Measurements from ENCODE around the gene PHF2. TPM values are rescaled to one million over a fixed set of nuclear protein-coding genes. Genes with fewer than 3 reads are reported as not detected.
A peak's percentile ranks its signal among the peaks of the same experiment; 100 is the strongest.

Gene PHF2
- polyA plus RNA-seq, 3 donors, result 0.40 to 16.0 (median 0.97) TPM

DNA sequence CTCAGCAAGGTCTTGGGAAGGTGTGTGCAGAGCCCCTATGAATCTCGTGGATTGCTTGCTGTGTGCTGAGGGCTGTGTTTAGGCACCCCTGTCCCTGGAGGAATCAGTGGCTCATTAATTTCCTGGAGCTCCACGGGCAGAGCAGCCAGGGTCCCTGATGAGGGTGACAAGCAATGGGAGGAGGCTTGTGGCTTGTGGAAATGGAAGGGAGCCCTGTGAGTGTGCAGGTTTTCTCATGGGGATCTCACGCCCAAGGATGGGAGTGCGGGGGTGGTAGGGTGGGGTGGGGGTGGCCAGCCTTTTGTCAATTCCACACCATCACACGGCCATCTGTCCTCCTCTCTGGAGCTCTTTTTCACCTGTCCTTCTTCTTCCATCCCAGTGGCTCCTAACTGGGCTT, 25.3 kb downstream of the PHF2 start:
- Histone ChIP-seq H3K4me2 (replicated peaks; ENCODE audit: extremely low read depth, low read length, poor library complexity, severe bottlenecking) (no peak overlapping the region), H3K79me2 (ENCODE audit: insufficient read depth, low read length) (peaks cover 84% of the 10 kb centered on the region), H3K4me3 (replicated peaks in 1 of 3; ENCODE audit: low read depth in 2 of 3, low read length in 3 of 3) (no peak overlapping the region), H3K27ac (ENCODE audit: low read depth in 1 of 2, low read length in 2 of 2) (no peak overlapping the region), H3K36me3 (replicated peaks in 1 of 2; ENCODE audit: control insufficient read depth in 1 of 2, insufficient read depth in 2 of 2, low read length in 2 of 2) (no peaks in the 10 kb centered on the region), H3K4me1 (ENCODE audit: control insufficient read depth in 1 of 2, insufficient read depth in 2 of 2, low read length in 2 of 2) (peaks cover 8 to 10% of the 10 kb centered on the region in 2 donors), H2AFZ (ENCODE audit: insufficient read depth, low read depth, low read length, poor library complexity, severe bottlenecking) (no peak overlapping the region), H3K27me3 (ENCODE audit: control insufficient read depth in 2 of 2, insufficient read depth in 2 of 2, low read length in 2 of 2) (no peaks in the 10 kb centered on the region), H4K20me1 (ENCODE audit: insufficient read depth, low read length) (peaks cover 95% of the 10 kb centered on the region), H3K9me3 (replicated peaks in 1 of 2; ENCODE audit: control insufficient read depth in 1 of 2, insufficient read depth in 1 of 2, low read length in 2 of 2) (peaks cover 0 to 10% of the 10 kb centered on the region in 2 donors), H3K9ac (ENCODE audit: insufficient read depth, low read length, poor library complexity, severe bottlenecking) (no peak overlapping the region)
- Mint-ChIP-seq H3K27ac (peak overlapping the region in 1 of 7 donors; percentile 9), H3K27me3 (ENCODE audit: low read depth in 3 of 3) (no peaks in the 10 kb centered on the region), H3K9me3 (peaks cover 2 to 10% (median 5%) of the 10 kb centered on the region in 7 donors), H3K36me3 (peaks cover 9 to 22% of the 10 kb centered on the region in 2 donors), H3K4me1 (peaks cover 28% of the 10 kb centered on the region), H3K4me3 (no peak overlapping the region)
- intact Hi-C loops (cut with micrococcal nuclease), result no loop called here
- DNase-seq, result no peak
- TF ChIP-seq CTCF (IDR thresholded peaks at IDR 0.05), result no peak
- WGBS (ENCODE audit: insufficient coverage), result 89% methylated on average over 2 of the region's 5 CpGs

- DNase-seq, result no peak
- Mint-ChIP-seq H3K4me1 (peaks cover 25% of the 10 kb centered on the region), H3K27ac (no peak overlapping the region), H3K27me3 (ENCODE audit: low read depth in 3 of 3) (no peaks in the 10 kb centered on the region), H3K36me3 (peaks cover 9 to 23% of the 10 kb centered on the region in 2 donors), H3K4me3 (no peak overlapping the region), H3K9me3 (peaks cover 5 to 20% (median 9%) of the 10 kb centered on the region in 7 donors)
- no peak for TF ChIP-seq CTCF (IDR thresholded peaks at IDR 0.05)
- Histone ChIP-seq H3K36me3 (replicated peaks in 1 of 2; ENCODE audit: control insufficient read depth in 1 of 2, insufficient read depth in 2 of 2, low read length in 2 of 2) (no peaks in the 10 kb centered on the region), H3K9ac (ENCODE audit: insufficient read depth, low read length, poor library complexity, severe bottlenecking) (no peak overlapping the region), H3K4me1 (ENCODE audit: control insufficient read depth in 1 of 2, insufficient read depth in 2 of 2, low read length in 2 of 2) (peaks cover 8 to 10% of the 10 kb centered on the region in 2 donors), H3K4me3 (replicated peaks in 1 of 3; ENCODE audit: low read depth in 2 of 3, low read length in 3 of 3) (no peak overlapping the region), H3K9me3 (replicated peaks in 1 of 2; ENCODE audit: control insufficient read depth in 1 of 2, insufficient read depth in 1 of 2, low read length in 2 of 2) (peaks cover 0 to 15% of the 10 kb centered on the region in 2 donors), H3K4me2 (replicated peaks; ENCODE audit: extremely low read depth, low read length, poor library complexity, severe bottlenecking) (no peak overlapping the region), H3K27me3 (ENCODE audit: control insufficient read depth in 2 of 2, insufficient read depth in 2 of 2, low read length in 2 of 2) (no peaks in the 10 kb centered on the region), H2AFZ (ENCODE audit: insufficient read depth, low read depth, low read length, poor library complexity, severe bottlenecking) (no peak overlapping the region), H3K79me2 (ENCODE audit: insufficient read depth, low read length) (peaks cover 78% of the 10 kb centered on the region), H3K27ac (ENCODE audit: low read depth in 1 of 2, low read length in 2 of 2) (no peak overlapping the region), H4K20me1 (ENCODE audit: insufficient read depth, low read length) (peaks cover 89% of the 10 kb centered on the region)
- WGBS (ENCODE audit: insufficient coverage), result 99% methylated on average over 13 of the region's 15 CpGs
- intact Hi-C loops (cut with micrococcal nuclease), result no loop called here
Observed at GRCh38 chr9:93603011-93603410, 26.6 kb downstream of the PHF2 start.

Data from CD14-positive monocyte (primary cell).